Measurements from ENCODE around the gene CYP4F22.

CYP4F22 gene

GRCh38 chr19:15555021-15555420, 46.7 kb downstream of the CYP4F22 start:
- H3K56ac ChIP-seq (ENCODE audit: low read length): no peak overlapping the region
- WGBS (ENCODE audit: extremely low coverage, insufficient coverage, low lambda C conversion rate): no CpG with 5 or more reads among the region's 17 CpGs
- H3K27me3 ChIP-seq (ENCODE audit: insufficient read depth, low read length, poor library complexity): no peaks in the 10 kb centered on the region
- H2BK120ac ChIP-seq (ENCODE audit: low read depth, low read length): no peak overlapping the region
- no peak overlapping the region for H4K5ac ChIP-seq (ENCODE audit: low read length)
- H3K23ac ChIP-seq (ENCODE audit: low read length): no peak overlapping the region
- H3K36me3 ChIP-seq (ENCODE audit: control insufficient read depth, insufficient read depth, low read length): no peaks in the 10 kb centered on the region
- no peaks in the 10 kb centered on the region for H3K4me1 ChIP-seq (ENCODE audit: control insufficient read depth, low read depth, low read length)
- H2BK5ac ChIP-seq (ENCODE audit: low read length): no peak overlapping the region
- H3K4me2 ChIP-seq (ENCODE audit: low read length): no peak overlapping the region
- no peaks in the 10 kb centered on the region for H3K79me1 ChIP-seq (ENCODE audit: low read length)
- no peak overlapping the region for H3K9ac ChIP-seq (ENCODE audit: low read length)
- H3K79me2 ChIP-seq (ENCODE audit: control insufficient read depth, insufficient read depth, low read length): no peaks in the 10 kb centered on the region
- H4K8ac ChIP-seq (ENCODE audit: low read depth, low read length): no peak overlapping the region
- H2BK15ac ChIP-seq (replicated peaks; ENCODE audit: low read depth): no peak overlapping the region
- DNase-seq: no peak
- no peak overlapping the region for H3K4ac ChIP-seq (ENCODE audit: low read depth, low read length)
- no peak overlapping the region for H3K4me3 ChIP-seq (ENCODE audit: low read length)
- no peak overlapping the region for H3K18ac ChIP-seq (ENCODE audit: low read length)
- H2AK5ac ChIP-seq (ENCODE audit: low read length): no peak overlapping the region
- no peak overlapping the region for H3K27ac ChIP-seq (ENCODE audit: low read depth, low read length)

- H2BK120ac ChIP-seq (ENCODE audit: low read depth, low read length): no peak overlapping the region
- H3K27ac ChIP-seq (ENCODE audit: low read depth, low read length): no peak overlapping the region
- DNase-seq: peak; percentile 97
- no peak overlapping the region for H3K4me3 ChIP-seq (ENCODE audit: low read length)
- H3K36me3 ChIP-seq (ENCODE audit: control insufficient read depth, insufficient read depth, low read length): no peaks in the 10 kb centered on the region
- H3K56ac ChIP-seq (ENCODE audit: low read length): peak overlapping the region; percentile 1
- H3K4me2 ChIP-seq (ENCODE audit: low read length): peak overlapping the region; percentile 6
- no peak overlapping the region for H3K18ac ChIP-seq (ENCODE audit: low read length)
- H2BK5ac ChIP-seq (ENCODE audit: low read length): no peak overlapping the region
- no peak overlapping the region for H3K9ac ChIP-seq (ENCODE audit: low read length)
- no peak overlapping the region for H2AK5ac ChIP-seq (ENCODE audit: low read length)
- H3K4ac ChIP-seq (ENCODE audit: low read depth, low read length): no peak overlapping the region
- no peaks in the 10 kb centered on the region for H3K27me3 ChIP-seq (ENCODE audit: insufficient read depth, low read length, poor library complexity)
- H4K5ac ChIP-seq (ENCODE audit: low read length): no peak overlapping the region
- no peak overlapping the region for H3K23ac ChIP-seq (ENCODE audit: low read length)
- no CpG with 5 or more reads among the region's 49 CpGs for WGBS (ENCODE audit: extremely low coverage, insufficient coverage, low lambda C conversion rate)
- no peak overlapping the region for H2BK15ac ChIP-seq (replicated peaks; ENCODE audit: low read depth)
- H4K8ac ChIP-seq (ENCODE audit: low read depth, low read length): no peak overlapping the region
- no peaks in the 10 kb centered on the region for H3K79me2 ChIP-seq (ENCODE audit: control insufficient read depth, insufficient read depth, low read length)
- no peaks in the 10 kb centered on the region for H3K4me1 ChIP-seq (ENCODE audit: control insufficient read depth, low read depth, low read length)
- H3K79me1 ChIP-seq (ENCODE audit: low read length): no peaks in the 10 kb centered on the region
Observed at GRCh38 chr19:15555759-15556633, 47.7 kb downstream of the CYP4F22 start.

DNA sequence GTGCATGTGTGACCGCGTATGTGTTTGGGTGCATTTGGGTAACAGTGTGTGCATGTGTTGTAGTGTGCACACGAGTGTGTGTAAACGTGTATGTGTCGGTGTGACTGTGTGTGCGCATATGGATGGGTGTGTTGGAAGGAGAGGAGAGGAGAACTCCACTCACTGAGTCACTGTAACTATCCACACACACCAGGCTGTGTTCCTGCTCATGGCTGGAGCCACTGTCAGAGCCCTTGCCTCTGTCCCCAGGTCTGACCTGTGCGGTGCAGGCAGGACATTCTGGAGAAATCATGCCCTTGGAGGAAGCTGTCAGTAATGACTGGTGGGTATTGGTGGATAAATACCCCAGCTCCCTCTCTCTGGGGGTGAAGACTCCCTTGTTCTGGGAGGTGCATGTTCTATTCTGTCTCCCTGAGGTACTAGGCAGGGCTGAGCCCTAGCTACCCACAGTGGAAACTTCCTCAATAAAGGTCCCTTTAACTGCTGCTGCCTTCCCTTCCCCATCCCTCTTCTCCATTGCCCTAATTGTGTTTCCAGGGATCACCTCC, 48.4 kb downstream of the CYP4F22 start:
- no peak for DNase-seq
- Histone ChIP-seq H3K9ac (ENCODE audit: low read length) (no peak overlapping the region), H3K56ac (ENCODE audit: low read length) (no peak overlapping the region), H3K36me3 (ENCODE audit: control insufficient read depth, insufficient read depth, low read length) (no peaks in the 10 kb centered on the region), H3K4ac (ENCODE audit: low read depth, low read length) (no peak overlapping the region), H3K79me1 (ENCODE audit: low read length) (no peaks in the 10 kb centered on the region), H3K79me2 (ENCODE audit: control insufficient read depth, insufficient read depth, low read length) (no peaks in the 10 kb centered on the region), H3K4me2 (ENCODE audit: low read length) (no peak overlapping the region), H4K5ac (ENCODE audit: low read length) (no peak overlapping the region), H3K4me3 (ENCODE audit: low read length) (no peak overlapping the region), H3K27ac (ENCODE audit: low read depth, low read length) (no peak overlapping the region), H3K18ac (ENCODE audit: low read length) (no peak overlapping the region), H2AK5ac (ENCODE audit: low read length) (no peak overlapping the region), H4K8ac (ENCODE audit: low read depth, low read length) (no peak overlapping the region), H3K27me3 (ENCODE audit: insufficient read depth, low read length, poor library complexity) (no peaks in the 10 kb centered on the region), H3K23ac (ENCODE audit: low read length) (no peak overlapping the region), H2BK120ac (ENCODE audit: low read depth, low read length) (no peak overlapping the region), H2BK15ac (replicated peaks; ENCODE audit: low read depth) (no peak overlapping the region), H3K4me1 (ENCODE audit: control insufficient read depth, low read depth, low read length) (no peaks in the 10 kb centered on the region), H2BK5ac (ENCODE audit: low read length) (no peak overlapping the region)
- WGBS (ENCODE audit: extremely low coverage, insufficient coverage, low lambda C conversion rate): no CpG with 5 or more reads among the region's 7 CpGs

DNA sequence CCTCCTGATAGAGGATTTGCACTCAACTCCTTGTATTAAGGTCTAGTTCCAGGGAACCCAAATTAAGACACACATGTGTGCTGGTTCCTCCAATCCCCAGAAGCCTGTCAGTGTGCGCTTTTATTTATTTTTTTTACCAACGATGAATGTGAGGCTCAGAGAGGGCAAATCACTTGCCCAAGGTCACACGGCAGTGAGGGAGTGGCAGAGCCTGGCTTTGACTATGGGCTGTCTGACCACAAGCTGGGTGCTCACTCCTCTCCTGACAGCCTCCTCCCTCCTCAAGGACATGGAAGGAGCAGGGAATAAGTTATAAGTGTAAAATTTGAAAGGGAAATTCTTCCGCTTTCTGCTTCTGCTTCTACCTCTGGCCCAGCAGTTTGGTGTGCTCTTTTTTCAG, 48.9 kb downstream of the CYP4F22 start:
- no peak for DNase-seq
- no peak overlapping the region for H3K18ac ChIP-seq (ENCODE audit: low read length)
- H3K4ac ChIP-seq (ENCODE audit: low read depth, low read length): no peak overlapping the region
- H3K79me1 ChIP-seq (ENCODE audit: low read length): no peaks in the 10 kb centered on the region
- H3K27ac ChIP-seq (ENCODE audit: low read depth, low read length): no peak overlapping the region
- no peaks in the 10 kb centered on the region for H3K4me1 ChIP-seq (ENCODE audit: control insufficient read depth, low read depth, low read length)
- H3K27me3 ChIP-seq (ENCODE audit: insufficient read depth, low read length, poor library complexity): no peaks in the 10 kb centered on the region
- H3K56ac ChIP-seq (ENCODE audit: low read length): no peak overlapping the region
- no peak overlapping the region for H2BK15ac ChIP-seq (replicated peaks; ENCODE audit: low read depth)
- no CpG with 5 or more reads among the region's 4 CpGs for WGBS (ENCODE audit: extremely low coverage, insufficient coverage, low lambda C conversion rate)
- H3K4me3 ChIP-seq (ENCODE audit: low read length): no peak overlapping the region
- no peak overlapping the region for H3K9ac ChIP-seq (ENCODE audit: low read length)
- H3K4me2 ChIP-seq (ENCODE audit: low read length): no peak overlapping the region
- H2AK5ac ChIP-seq (ENCODE audit: low read length): no peak overlapping the region
- H4K5ac ChIP-seq (ENCODE audit: low read length): no peak overlapping the region
- H3K36me3 ChIP-seq (ENCODE audit: control insufficient read depth, insufficient read depth, low read length): no peaks in the 10 kb centered on the region
- no peaks in the 10 kb centered on the region for H3K79me2 ChIP-seq (ENCODE audit: control insufficient read depth, insufficient read depth, low read length)
- no peak overlapping the region for H4K8ac ChIP-seq (ENCODE audit: low read depth, low read length)
- H2BK5ac ChIP-seq (ENCODE audit: low read length): no peak overlapping the region
- no peak overlapping the region for H2BK120ac ChIP-seq (ENCODE audit: low read depth, low read length)
- no peak overlapping the region for H3K23ac ChIP-seq (ENCODE audit: low read length)

DNA sequence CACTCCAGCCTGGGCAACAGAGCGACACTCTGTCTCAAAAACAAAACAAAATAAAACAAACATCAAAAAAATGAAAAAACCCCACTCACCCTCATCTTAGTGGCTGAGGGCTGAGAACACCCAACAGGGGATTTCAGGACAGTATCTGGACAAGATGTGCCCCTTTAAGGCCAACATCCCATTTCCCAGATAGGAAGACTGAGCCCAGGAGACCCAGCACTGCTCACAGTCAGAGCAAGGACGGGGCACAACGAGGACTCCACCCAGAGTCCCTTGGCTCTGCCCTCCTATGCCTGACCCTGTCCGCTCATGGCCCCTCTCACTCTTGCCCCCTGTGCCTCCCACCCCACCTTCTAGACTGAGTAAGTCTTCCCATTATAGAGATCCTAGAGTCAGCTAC, 53.8 kb downstream of the CYP4F22 start:
- no peak overlapping the region for H3K4me2 ChIP-seq (ENCODE audit: low read length)

More for the DNA sequence above, 53.8 kb downstream of the CYP4F22 start:
- Histone ChIP-seq H4K8ac (ENCODE audit: low read depth, low read length) (no peak overlapping the region), H3K23ac (ENCODE audit: low read length) (no peak overlapping the region), H3K56ac (ENCODE audit: low read length) (no peak overlapping the region), H3K18ac (ENCODE audit: low read length) (no peak overlapping the region), H3K4me1 (ENCODE audit: control insufficient read depth, low read depth, low read length) (no peaks in the 10 kb centered on the region), H3K79me2 (ENCODE audit: control insufficient read depth, insufficient read depth, low read length) (no peaks in the 10 kb centered on the region), H3K79me1 (ENCODE audit: low read length) (no peaks in the 10 kb centered on the region), H2BK120ac (ENCODE audit: low read depth, low read length) (no peak overlapping the region), H2AK5ac (ENCODE audit: low read length) (no peak overlapping the region), H2BK5ac (ENCODE audit: low read length) (no peak overlapping the region), H4K5ac (ENCODE audit: low read length) (no peak overlapping the region), H3K27ac (ENCODE audit: low read depth, low read length) (no peak overlapping the region), H3K4me3 (ENCODE audit: low read length) (no peak overlapping the region), H2BK15ac (replicated peaks; ENCODE audit: low read depth) (no peak overlapping the region), H3K4ac (ENCODE audit: low read depth, low read length) (no peak overlapping the region), H3K36me3 (ENCODE audit: control insufficient read depth, insufficient read depth, low read length) (no peaks in the 10 kb centered on the region), H3K27me3 (ENCODE audit: insufficient read depth, low read length, poor library complexity) (no peaks in the 10 kb centered on the region), H3K9ac (ENCODE audit: low read length) (no peak overlapping the region)
- no peak for DNase-seq
- no CpG with 5 or more reads among the region's 4 CpGs for WGBS (ENCODE audit: extremely low coverage, insufficient coverage, low lambda C conversion rate)
